Fibroblast of skin of abdomen (primary cell): ENCODE results near the gene GATAD2B.
"Not testable (repeated sequence)": the region's sequence is repeated elsewhere in the genome, so short reads cannot be mapped to it uniquely, and the experiment has no call there.

ENCODE experiments used
- DNase-seq: peaks from one replicate; pipeline ENCODE4 v3.0.0-alpha.2; 2013

The GATAD2B gene

DNA sequence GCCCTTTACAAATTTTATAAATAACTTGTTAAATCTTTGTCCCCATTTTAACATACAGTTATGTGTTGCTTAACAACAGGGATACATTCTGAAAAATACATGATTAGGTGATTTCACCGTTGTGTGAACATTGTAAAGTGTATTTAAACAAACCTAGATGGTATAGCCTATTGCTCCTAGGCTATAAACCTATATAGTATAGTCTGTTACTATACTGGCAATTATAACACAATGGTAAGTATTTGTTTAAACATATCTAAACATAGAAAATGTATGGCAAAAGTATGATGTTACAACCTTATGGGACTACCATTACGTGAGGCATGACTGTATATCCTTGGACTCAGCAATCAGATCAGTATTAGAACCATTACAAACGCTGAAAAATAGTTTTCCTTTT is 36.6 kb downstream of the GATAD2B start:
- DNase-seq, result no peak

DNA sequence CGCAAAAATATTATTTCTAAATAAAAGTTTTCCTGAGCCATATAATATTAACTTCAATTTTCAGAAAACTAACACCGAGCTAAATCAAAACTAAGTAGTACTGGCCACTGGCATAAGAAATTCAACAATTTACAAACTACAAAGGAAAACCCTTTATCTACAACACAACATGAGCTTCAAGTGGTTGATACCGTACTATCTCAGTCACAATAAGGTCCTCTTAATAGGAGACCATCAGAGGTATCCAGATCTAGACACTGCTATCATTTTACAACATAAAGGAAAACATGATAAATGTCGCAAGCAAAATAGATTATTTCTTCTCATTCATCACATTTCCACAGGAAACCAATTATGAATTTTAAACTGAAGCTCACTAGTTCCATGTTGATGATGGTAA is 39.5 kb downstream of the GATAD2B start:
- no peak for DNase-seq

DNA sequence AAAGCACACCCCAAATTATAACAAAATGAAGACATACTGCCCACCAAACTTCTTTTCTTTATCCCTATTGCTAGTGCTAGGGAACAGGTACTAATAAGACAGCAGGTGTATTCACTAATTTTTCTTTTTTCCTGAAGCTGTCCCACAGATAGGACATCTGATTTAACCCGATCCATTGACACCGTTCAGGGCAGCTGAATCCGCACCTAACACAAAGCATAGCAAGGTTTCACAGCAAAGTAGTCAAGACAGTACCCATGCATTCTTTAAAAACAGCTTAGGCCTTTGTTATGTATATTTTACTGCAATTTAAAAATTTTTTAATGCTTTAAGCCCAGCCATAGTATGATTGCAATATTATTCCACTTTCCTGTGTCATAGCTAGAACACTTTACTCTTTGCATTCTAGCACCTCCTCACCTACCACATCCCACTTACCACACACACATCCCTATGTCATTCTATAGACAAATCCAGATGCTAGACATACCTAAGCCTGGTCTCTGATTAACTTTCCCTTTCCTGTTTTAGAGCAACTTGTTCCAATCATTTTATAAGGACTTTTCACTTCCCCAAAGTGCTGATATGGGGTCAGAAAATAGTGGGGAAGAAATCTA is 40.4 kb downstream of the GATAD2B start:
- DNase-seq, result peak; percentile 35

DNA sequence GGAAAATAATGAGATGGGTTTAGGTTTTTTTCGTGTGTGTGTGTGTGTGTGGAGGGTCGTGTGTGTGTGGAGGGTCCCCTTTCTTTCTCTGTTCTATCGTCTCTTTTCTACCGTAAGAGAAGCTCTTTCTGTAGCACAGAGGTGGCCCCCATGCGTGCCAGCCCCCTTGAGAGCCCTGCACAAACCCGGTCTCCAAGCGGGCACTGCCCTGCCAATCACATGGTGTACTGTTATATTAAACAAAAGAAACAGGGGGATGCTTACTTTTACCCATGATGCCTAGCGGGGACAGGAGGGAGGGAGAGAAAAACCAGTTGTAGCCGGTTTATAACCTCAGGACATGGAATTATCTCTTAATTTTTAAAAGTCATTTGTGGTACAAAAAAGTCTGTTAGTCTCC is 41.0 kb downstream of the GATAD2B start:
- DNase-seq, result peak; percentile 61

DNA sequence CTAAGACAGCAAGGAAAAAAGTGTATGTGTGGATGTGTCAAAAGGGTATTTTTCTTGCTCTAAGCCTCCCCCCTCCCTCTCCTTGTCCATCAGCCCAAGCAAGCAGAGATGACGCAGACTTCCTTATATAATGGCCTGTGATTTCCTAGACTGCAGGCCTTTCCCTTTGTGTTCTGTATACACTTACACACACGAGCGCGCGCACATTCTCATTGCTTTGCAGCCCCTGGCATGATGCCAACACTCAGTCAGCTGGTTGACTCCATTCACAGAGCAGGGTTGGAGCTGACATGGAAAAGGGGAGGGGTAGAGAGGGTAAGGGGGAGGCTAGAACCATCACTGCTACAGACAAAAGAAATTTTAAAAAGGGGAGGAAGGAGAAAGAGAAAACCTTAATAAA is 41.8 kb downstream of the GATAD2B start:
- peak; percentile 96 for DNase-seq

DNA sequence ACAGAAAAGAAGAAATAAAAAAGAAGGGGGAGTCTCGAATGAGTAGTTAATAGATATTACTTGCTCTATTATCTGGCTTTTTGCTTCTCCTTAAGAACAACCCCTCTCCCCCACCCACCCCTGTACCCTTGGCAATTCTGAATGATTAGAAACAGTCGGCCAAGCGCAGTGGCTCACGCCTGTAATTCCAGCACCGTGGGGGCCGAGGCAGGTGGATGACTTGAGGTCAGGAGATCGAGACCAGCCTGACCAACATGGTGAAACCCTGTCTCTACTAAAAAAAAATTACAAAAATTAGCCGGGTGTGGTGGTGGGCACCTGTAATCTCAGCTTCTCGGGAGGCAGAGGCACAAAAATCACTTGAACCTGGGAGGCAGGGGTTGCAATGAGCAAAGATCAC is 42.7 kb downstream of the GATAD2B start:
- no peak for DNase-seq

DNA sequence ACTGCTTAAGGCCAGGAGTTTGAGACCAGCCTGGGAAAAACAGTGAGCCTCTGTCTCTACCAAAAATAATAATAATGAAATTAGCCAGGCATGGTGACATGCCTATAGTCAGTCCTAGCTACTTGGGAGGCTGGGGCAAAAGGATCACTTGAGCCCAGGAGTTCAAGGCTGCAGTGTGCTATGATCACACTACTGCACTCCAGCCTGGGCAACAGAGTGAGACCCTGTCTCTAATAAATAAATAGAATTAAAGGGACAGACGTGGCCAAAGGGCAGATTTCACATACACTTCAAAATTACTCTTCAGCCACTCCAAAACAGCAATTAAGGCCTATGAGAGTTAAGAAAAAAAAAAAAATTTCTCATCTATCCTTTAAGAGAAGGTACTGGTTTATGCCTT is 45.7 kb downstream of the GATAD2B start:
- no peak for DNase-seq

DNA sequence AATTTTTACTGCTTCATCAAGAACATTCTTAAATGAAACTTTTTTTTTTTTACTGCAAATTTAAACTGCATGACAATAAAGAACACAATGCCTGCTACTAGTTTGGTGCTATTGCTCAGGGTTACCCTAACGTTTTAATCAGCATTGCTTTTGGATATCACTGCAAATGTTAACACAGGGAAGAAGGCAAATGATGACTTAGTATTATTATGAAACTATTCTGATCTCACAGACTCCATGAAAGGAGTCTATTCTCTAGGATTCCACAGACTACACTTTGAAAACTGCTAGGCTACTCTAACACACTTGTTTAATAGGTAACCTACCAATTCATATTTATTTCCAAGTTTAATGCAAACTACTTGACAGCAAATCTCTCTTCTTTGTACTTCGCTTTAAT is 49.8 kb downstream of the GATAD2B start:
- no peak for DNase-seq

DNA sequence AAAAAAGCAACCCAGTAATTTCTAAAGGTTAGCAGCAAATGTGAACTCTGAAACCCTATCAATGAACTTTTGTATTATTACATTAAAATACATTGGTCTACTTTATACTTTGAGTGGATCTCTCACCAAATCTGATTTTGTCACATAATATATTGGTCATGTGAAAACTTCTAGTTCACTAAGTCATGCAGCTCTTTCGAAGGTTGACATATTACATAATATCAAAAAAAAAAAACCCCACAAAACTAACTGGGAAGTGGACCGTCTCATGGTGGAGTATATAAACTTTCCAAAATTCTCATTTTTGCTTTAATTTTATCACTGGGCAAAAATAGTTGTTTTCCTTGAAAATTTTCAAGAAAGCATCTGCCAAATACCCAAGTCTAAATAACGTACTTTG is 50.4 kb downstream of the GATAD2B start:
- DNase-seq, result no peak

DNA sequence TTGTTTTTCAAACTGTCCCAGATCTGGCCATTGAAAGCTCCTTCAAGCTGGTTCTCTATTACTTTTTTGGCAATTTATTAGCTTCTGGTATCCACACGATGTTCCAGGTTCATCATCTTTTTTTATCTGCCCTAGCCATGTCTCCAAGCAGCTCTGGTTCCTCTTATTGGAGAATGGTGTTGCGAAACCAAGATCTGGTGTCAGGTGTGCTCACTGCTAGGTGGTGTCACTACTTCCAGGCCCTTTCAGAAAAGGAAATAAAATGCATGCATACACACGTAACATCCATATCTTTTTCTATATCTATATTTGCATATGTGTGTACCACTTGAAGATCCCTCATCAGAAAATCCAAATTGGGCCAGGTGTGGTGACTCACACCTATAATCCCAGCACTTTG is 53.3 kb downstream of the GATAD2B start:
- no peak for DNase-seq

DNA sequence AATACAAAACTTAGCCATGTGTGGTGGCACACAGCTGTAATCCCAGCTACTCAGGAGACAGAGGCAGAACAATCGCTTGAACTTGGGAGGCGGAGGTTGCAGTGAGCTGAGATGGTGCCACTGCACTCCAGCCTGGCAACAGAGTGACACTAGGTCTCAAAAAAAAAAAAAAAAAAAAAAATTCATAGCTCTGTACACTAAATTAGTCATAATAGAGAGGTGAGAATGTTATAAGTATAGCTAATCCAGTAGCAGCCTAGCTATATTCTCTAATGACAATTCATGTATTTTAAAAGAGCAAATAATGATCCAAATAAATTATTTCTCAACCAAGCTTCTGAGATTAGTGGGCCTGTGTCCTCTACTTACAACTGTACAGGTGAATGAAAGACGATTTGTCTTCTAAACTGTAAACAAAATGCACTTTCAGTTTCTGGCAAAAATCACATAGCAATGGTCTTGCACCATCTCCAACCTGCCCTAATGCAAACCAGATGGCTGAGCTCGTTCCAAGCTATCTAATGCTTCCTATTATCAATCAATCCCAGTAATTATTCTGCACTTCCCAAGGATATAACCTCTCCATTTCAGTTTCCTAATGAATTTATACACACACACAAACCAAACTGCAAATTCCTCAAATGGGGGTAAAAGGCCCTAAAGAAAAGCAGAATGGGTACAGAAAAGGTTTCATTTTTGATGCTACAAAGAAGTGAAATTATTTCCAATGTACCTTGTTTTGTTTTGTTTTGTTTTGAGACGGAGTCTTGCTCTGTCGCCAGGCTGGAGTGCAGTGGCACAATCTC is 56.5 kb downstream of the GATAD2B start:
- peak; percentile 76 for DNase-seq

DNA sequence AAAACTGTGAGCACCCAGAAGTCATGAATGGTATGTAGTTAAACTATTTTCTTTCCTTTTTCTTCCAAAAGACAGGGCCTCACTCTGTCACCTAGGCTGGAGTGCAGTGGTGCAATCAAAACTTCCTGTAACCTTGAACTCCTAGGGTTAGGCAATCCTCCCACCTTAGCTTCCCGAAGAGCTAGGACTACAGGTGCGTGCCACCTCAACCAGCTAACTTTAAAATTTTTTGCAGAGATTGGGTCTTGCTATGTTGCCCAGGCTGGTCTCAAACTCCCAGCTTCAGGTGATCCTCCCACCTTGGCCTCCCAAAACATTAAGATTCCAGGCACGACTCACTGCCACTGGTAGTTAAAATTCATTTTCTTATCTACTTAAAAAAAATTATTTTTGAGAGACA is 62.5 kb downstream of the GATAD2B start:
- DNase-seq, result no peak

DNA sequence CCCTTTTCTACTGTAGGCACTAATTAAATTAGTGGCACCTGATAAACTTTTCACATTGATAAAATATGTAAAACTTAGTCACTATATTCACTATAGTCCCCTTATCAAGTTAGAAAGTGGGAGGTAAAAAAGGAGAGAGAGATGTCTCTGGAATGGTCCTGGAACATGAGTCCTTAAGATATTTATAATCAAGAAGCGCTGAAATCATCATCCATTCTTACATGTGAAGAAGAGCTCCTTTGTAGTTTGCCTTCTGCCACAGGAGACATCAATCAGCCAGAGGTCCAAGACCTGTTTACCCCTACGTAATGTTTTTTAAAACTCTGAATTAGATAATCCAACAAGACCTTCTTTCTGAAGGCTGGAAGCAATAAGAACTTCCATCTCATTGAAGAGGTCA is 65.3 kb downstream of the GATAD2B start:
- no peak for DNase-seq

DNA sequence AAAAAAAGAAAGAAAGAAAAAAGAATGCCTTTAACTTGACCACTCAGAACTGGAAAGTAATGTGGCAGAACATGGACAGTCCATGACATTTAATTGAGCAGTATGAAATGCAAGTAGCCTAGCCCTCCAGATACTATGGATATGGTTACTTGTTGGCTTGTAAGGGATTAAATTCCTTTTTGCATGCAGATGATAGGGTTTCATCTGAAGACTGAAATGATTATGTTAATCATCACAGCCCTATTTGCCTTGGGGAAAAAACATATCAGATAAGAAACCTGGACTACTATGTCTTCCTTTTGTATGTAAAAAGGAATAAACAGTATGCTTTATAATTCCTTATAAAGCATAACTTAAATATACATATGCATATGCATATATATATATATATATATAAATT is 66.0 kb downstream of the GATAD2B start:
- DNase-seq, result no peak

DNA sequence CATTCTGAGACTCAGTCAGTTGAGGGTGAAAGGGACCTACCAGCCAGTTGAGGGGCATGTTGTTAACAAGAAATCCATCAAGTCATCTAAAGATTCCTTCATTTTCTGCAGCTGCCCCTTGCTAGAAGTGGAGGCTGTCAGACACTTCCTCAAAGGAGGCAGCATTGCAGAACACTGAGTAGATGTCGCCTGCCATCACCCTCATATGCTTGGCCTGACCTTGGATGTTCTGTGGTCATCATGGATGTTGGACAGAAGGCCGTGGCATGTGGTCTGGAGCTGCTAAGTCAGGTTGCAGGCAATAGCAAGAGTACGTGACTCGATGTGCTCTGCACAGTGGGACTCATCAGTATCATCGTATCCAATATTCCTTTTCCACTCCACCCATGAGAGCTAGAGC is 70.6 kb downstream of the GATAD2B start:
- no peak for DNase-seq

DNA sequence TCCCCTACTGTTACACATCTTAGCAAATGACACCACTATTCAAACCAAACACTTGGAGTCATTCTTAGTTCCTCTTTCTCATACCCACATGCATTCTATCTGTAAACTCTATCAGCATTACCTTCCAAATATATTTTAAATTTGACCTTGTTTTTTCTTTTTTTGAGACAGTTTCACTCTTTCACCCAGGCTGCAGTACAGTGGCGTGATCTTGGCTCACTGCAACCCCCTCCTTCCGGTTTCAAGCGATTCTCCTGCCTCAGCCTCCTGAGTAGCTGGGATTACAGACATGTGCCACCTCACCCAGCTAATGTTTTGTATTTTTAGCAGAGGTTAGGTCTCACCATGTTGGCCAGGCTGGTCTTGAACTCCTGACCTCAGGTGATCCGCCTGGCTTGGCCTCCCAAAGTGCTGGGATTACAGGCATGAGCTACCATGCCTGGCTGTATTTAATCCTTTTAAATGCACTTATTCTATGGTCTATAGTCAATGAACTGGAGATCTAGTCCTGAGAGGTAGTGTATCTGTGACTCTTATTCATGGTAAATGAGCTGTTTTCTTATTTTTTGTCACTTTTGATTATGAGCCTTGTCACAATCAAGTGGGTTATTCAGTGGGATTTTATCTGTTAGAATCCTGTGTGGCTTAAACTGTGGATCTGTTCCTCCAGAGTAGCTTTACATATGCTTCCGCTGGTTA is 73.1 kb downstream of the GATAD2B start:
- DNase-seq, result no peak

DNA sequence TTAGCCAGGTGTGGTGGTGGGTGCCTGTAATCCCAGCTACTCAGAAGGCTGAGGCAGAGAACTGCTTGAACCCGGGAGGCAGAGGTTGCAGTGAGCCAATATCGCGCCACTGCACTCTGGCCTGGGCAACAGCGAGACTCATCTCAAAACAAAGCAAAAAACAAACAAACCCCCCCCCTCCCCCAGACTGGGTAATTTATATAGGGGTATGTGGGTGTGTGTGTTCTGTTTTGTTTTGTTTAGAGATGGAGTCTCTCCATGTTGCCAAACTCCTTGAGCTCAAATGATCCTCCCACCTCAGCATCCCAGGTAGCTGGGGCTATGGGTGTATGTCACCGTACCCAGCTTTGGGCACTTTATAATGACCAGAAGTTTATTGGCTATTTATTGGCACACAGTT is 74.0 kb downstream of the GATAD2B start:
- DNase-seq, result no peak

DNA sequence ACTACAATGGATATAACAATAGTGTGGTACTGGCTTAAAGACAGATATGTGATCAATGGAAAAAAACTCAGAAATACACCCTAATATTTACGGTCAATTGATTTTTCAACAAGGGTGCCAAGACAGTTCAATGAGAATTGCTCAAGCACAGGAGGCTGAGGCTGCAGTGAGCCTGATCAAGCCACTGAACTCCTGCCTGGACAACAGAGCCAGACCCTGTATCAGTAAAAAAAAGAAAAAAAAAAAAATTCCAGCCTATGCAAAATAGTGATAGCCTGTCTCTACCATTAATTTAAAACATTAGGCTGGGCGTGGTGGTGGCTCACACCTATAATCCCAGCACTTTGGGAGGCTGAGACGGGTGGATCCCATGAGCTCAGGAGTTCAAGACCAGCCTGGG is 77.6 kb downstream of the GATAD2B start:
- DNase-seq, result no peak

DNA sequence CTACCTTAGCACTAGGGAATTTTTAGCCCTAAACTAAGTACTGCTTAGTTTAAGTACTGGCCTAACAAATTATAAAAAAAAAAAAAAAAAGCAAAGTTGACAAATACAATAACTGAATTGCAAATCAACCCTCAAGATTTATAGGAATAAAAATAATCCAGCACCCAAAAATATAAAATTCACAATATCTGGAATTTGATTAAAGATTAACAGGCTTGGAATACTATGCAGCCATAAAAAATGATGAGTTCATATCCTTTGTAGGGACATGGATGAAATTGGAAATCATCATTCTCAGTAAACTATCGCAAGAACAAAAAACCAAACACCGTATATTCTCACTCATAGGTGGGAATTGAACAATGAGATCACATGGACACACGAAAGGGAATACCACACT is 78.4 kb downstream of the GATAD2B start:
- DNase-seq, result not testable (repeated sequence)

DNA sequence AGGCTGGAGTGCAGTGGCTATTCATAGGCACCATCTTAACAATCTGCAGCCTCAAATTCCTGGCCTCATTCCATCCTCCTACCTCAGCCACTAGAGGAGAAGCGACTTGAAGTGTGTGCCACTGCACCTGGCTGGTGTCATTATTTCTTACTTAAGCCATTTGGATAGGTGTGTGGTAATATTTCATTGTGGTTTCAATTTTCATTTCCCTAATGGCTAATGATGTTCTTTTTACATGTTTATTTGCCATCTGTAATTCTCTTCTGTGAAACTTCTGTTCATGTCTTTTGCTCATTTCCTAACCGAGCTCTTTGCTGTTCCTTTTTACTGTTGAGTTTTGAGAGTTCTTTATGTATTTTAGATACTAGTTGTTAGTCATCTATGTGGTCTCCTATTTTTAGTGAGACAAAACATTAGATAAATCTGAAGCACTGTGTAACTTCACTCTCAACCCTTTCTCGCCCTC is 80.7 kb downstream of the GATAD2B start:
- no peak for DNase-seq

DNA sequence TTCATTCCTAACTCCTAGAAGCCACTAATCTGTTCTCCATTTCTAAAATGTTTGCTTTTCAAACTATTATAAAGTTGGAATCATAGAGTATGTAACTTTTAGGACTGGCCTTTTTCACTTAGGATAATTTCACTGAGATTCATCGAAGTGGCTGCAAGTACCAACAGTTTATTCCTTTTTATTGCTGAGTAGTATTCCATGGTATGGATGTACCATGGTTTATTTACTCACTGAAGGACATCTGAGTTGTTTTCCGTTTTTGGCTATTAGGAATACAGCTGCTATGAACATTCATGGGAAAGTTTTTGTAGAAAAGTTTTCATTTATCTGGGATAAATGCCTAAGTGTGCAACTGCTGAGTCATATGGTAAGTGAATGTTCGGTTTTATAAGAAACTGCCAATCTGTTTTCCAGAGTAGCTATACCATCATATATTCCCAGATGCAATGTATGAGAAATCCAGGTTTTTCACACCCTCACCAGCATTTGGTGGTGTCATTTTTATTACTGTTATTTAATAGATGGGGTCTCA is 81.2 kb downstream of the GATAD2B start:
- DNase-seq, result peak; percentile 22

DNA sequence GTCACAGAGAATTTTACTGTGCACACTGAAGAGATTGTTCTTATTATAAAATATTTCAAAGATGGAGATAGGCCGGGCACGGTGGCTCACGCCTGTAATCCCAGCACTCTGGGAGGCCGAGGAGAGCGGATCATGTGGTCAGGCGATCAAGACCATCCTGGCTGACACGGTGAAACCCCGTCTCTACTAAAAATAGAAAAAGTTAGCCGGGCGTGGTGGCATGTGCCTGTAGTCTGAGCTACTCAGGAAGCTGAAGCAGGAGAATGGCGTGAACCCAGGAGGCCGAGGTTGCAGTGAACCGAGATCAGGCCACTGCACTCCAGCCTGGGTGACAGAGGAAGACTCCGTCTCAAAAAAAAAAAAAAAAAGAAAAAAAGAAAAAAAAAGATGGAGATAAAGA is 82.0 kb downstream of the GATAD2B start:
- not testable (repeated sequence) for DNase-seq

DNA sequence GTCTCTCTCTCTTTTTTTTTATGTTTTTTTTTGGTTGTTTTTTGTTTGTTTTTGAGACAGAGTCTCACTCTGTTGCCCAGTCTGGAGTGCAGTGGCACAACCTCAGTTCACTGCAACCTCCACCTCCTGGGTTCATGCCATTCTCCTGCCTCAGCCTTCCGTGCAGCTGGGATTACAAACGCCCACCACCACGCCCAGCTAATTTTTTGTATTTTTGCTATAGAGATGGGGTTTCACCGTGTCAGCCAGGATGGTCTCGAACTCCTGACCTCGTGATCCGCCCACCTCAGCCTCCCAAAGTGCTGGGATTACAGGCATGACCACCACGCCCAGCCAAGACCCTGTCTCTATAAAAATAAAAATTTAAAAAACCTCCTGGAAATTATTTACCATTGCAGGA is 88.8 kb downstream of the GATAD2B start:
- DNase-seq, result not testable (repeated sequence)

DNA sequence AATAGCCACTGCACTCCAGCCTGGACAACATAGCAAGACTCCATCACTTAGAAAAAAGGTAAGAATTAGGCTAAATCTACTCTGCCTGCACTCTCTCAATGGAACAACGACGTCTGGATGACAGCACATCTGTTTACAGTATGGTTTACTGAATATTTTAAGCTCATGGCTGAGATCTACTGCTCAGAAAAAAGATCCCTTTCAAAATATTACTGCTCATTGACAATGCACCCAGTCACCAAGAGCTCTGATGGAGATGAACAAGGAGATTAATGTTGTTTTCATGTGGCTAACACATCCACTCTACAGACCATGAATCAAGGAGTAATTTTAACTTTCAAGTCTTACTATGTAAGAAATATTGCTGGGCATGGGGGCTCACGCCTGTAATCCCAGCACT is 89.6 kb downstream of the GATAD2B start:
- DNase-seq, result no peak
